DMS 273 treated with DMSO at 0.1 percent for 48 hours (cell line): ENCODE data around the gene RPH3AL.
A peak's percentile ranks its signal among the peaks of the same experiment; 100 is the strongest.
"Not testable (repeated sequence)": the region's sequence is repeated elsewhere in the genome, so short reads cannot be mapped to it uniquely, and the experiment has no call there.

Experiments
- DNase-seq: peaks from one replicate; lab custom pipeline; 2025; lab: John Stamatoyannopoulos, UW

Gene RPH3AL

DNA sequence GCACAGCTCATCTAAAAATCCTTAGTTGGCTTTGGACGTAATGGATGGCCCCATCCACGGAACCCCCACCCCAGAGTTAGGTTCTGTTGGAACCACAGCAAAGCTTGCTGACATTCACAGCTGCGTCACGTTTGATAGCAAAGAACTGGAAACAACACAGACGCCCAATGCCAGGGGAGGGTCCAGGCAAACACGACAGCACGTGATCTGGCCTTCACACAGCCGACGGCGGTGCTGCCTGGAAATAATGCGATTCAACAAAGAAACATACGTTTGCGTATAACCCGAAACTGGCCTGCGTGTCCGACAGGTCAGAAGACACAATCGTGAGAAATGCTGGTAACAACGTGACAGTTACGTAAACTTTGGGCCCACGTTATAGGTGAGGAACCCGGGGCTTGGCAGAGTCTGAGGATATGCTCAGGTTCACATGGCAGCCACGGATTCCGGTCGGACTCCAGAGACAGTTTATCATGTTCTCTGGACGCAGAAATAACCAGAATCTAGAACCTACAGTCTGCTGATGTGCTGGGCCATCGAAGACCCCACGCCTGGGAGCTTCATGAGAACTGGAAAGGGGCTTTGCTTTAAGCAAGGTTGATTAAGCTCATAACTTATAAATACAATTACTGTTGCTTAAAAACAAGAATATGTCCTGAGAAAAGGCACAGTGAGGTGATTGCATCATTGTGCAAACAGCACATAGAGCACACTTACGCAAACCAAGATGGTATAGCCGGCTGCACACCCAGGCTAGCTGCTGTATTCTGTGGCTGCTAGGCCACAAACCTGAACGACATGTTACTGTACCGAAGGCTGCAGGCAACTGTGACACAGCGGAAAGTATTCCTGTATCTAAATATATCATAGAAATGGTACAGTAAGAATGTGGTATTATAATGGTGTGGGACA, 70.4 kb downstream of the RPH3AL start:
- no peak for DNase-seq

- DNase-seq, result no peak
Observed at GRCh38 chr17:281365-281999, 71.1 kb downstream of the RPH3AL start.

DNA sequence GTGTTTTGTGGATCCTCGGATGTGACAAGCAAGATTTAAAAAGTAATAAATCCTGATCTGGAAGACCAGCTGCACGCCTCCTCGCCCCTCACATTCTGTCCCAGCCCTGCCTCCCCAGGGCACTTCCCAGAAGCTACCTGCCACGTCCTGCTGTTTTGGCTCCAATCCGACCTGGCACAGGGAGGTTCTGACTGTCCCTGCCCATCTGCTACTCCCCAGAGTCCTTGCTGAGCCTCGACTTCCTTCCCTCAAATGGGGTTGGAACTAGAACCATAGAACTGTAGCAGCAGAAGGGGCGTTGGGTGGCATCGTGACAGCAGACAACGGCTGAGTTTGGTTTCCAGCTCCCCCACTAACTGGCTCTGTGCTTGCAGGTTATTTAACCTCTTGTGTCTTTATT, 71.7 kb downstream of the RPH3AL start:
- no peak for DNase-seq

GRCh38 chr17:280216-280615, 72.4 kb downstream of the RPH3AL start:
- DNase-seq, result no peak

DNA sequence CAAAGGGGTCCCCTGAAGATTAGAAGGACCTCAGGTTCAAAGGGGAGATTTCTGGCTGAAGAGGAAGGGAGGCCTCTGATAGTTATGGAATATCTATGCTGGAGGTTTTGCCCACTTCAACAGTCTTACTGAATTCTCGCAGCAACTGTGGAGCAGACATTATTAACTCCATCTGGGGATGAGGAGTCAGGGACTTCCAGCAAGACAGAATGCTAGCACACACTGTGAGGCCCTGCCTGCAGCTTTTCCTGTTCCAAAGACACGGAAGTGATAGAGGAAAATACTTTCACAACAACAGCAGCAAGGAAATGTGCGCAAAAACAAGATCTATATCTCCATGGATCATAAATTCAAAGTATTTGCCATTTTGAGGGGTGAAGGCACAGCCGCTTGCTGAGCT, 72.8 kb downstream of the RPH3AL start:
- DNase-seq, result no peak

- DNase-seq, result no peak
Observed at GRCh38 chr17:279331-279730, 73.3 kb downstream of the RPH3AL start.

DNA sequence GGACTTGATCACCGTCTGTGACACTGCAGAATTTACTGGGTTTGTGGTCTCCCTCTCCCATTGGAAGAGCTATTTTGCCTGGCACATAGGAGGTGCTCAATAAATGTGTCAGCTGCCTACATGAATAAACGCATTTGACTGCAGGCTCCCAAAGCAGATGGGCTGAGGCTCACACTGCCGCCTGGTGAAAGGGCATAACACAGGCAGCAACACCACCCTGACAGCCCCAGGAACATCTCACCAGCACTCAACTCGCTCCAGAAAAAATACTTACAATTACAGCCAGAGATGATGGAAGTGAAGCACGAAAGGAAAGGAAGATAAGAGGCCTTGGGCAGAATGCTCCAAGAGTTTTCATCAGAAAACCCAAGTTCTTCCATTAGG, 73.9 kb downstream of the RPH3AL start:
- DNase-seq, result no peak

- DNase-seq, result no peak
Observed at GRCh38 chr17:278055-278675, 74.4 kb downstream of the RPH3AL start.

- DNase-seq, result no peak
Observed at GRCh38 chr17:274902-275301, 77.7 kb downstream of the RPH3AL start.

DNA sequence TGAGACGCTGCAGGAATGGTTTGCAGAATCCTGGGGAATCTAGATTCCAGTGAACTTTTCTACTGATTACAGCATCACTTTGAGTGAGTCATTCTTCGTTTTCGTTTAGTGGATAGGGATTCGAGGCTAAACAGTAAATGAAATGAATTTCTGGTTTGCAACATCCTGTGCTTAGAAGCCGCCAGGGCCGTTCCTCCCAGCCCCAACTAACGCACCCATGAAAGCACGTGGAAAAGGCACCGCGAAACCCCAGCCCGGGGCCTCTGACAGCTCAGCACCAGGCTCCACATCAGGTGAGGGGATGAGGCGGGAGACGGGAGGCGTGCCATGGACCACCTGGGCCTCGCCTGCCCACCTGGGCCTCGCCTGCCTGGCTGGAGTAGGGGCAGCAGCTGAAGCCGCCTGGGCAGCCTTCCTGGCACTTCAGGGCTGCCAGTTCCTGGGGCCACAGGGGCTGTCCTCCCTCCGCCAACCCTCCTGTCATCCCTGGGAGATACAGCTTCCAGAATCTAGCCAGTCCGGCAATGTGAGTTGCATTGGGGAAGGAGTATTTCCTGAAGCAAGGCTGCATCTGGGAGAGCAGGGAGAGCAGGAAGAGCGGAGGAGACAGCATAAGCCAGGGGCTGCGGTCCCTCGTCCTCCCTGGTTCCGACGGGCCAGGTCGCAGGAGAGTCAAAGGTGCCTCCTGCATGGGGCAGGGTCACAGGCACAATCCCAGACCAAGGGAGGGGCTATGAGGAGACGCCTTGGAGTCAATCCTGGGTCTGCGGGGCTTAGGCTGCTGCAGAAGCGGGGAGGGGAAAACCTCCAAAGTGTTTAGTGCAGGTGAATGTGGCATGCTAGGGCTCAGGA, 78.4 kb downstream of the RPH3AL start:
- no peak for DNase-seq

- DNase-seq, result not testable (repeated sequence)
Observed at GRCh38 chr17:272856-273255, 79.8 kb downstream of the RPH3AL start.

DNA sequence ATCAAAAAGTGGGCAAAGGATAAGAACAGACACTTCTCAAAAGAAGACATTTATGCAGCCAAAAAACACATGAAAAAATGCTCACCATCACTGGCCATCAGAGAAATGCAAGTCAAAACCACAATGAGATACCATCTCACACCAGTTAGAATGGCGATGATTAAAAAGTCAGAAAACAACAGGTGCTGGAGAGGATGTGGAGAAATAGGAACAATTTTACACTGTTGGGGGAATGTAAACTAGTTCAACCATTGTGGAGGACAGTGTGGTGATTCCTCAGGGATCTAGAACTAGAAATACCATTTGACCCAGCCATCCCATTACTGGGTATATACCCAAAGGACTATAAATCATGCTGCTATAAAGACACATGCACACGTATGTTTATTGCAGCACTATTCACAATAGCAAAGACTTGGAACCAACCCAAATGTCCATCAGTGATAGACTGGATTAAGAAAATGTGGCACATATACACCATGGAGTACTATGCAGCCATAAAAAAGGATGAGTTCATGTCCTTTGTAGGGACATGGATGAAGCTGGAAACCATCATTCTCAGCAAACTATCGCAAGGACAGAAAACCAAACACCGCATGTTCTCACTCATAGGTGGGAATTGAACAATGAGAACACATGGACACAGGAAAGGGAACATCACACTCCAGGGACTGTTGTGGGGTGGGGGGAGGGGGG, 80.5 kb downstream of the RPH3AL start:
- DNase-seq, result not testable (repeated sequence)

- peak; percentile 57 for DNase-seq
Observed at GRCh38 chr17:269616-270514, 82.7 kb downstream of the RPH3AL start.

DNA sequence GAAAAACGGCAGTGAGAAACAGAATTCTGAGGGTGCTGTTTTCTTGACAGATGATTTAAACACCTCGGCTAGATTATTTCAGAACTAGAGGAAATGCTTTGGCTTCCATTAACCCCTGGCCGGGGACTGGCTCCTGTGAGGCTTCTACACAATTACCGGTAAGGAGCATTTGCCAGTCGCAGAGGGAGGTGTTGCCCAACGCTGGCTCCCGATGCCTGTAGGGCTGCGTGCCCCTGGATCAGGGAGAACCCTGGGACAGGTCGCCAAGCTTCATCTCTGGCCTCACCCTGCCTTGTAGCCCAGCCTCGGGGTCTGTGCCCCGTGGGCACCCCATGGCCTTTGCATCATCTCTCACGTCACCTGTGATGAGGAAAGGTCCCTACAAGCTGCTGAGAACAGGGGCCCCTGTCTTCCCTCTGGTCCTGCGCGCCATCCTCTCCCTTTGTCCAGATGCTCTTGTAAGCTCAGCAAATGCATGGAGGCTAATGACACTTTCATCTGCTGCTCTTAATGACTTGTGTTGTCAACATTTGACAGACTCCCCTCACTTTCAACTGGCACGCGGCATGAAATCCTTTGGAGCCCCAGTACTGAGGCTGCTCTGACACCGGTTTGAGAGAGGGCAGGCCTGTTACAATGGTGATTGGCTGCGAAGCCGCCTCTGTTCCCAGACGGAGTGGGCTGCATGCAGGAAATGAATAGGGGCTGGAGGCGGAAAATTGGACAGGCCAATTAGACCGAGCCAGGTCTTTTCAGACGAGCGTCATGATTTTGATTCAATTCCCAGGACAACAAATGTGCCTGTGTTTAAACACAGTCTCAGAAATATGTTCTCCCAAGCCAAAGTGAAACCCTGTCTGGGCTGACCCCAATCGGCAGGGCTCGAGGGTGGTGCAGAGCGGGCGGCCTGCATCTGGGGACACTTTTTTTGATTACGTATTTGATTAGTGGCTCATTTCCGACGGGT, 85.6 kb downstream of the RPH3AL start:
- no peak for DNase-seq

GRCh38 chr17:266219-266618, 86.4 kb downstream of the RPH3AL start:
- no peak for DNase-seq

- DNase-seq, result no peak
Observed at GRCh38 chr17:265718-266117, 86.9 kb downstream of the RPH3AL start.

DNA sequence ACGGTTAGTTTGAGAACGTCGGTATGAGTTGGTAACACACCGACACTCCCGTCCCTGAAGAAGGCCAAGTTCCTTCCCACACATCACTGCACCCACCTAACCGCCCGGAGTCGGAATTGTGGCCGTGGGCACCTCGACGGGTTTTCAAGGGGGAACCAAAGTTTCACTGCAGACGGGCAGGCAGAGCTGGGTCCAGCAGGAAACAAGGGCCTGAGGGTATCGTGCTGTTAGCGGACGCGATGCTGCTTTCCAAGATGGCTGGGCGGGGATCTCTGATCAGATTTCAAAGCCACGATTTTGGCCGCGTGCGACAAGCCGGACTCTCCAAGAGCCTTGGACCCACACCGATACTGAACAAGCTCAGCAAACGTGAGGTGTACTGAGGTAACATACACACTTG, 88.8 kb downstream of the RPH3AL start:
- DNase-seq, result no peak

- no peak for DNase-seq
Observed at GRCh38 chr17:263271-263670, 89.3 kb downstream of the RPH3AL start.

- no peak for DNase-seq
Observed at GRCh38 chr17:261635-262034, 91.0 kb downstream of the RPH3AL start.
